A204.1 (cell line): ENCODE data around the gene HPDL.
A peak's percentile ranks its signal among the peaks of the same experiment; 100 is the strongest.
"Not testable (repeated sequence)": the region's sequence is repeated elsewhere in the genome, so short reads cannot be mapped to it uniquely, and the experiment has no call there.

Source experiments
- FAIRE-seq: peaks from 2 replicates; lab custom pipeline; 2012; peaks lifted over from hg19 to GRCh38; lab: Jason Lieb, UNC

HPDL gene

DNA sequence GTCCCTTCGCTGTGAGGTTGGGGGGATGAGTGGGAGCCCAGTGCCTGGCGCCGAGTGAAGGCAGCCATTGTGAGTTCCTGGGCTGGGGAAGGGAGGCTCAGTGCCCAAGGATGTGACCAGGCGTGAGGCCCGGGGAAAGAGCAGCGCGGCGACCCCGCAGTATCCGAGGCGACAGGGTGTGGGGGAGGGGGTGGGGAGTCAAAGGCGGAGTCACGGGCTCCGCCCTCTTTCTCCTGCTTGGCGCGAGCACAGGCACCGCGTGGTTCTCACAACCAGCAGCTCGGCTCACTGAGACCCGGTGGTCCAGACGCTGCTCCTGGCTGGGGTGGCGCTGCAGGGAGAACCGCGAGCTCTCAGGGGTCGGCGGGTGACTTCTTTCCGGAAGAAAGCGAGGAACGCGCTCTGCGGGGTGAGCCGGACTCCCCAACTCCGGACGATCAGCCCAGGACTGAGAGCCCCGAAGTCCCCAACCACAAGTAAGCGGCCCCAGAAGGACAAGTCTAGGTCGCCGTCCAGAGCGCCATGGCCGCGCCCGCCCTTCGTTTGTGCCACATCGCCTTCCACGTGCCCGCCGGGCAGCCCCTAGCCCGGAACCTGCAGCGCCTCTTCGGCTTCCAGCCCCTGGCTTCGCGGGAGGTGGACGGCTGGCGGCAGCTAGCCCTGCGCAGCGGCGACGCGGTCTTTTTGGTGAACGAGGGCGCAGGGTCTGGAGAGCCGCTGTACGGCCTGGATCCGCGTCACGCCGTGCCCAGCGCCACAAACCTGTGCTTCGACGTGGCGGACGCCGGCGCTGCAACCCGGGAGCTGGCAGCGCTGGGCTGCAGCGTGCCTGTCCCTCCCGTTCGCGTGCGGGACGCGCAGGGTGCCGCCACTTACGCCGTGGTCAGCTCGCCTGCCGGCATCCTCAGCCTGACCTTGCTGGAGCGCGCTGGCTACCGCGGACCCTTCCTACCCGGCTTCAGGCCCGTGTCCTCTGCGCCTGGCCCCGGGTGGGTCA is at the start of gene HPDL:
Gene HPDL (plus strand): TSS at position 269 of the 997 bp plus-strand sequence. CDS start 254 bp downstream, at position 523.
- no peak for FAIRE-seq

- no peak for FAIRE-seq
Observed at GRCh38 chr1:45282351-45282750, 44.3 kb upstream of the HPDL start.

- not testable (repeated sequence) for FAIRE-seq
Observed at GRCh38 chr1:45284858-45285257, 41.8 kb upstream of the HPDL start.

DNA sequence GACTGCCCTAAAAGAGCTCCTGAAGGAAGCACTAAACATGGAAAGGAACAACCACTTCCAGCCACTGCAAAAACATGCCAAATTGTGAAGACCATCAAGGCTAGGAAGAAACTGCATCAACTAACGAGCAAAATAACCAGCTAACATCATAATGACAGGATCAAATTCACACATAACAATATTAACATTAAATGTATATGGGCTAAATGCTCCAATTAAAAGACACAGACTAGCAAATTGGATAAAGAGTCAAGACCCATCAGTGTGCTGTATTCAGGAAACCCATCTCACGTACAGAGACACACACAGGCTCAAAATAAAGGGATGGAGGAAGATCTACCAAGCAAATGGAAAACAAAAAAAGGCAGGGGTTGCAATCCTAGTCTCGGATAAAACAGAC is 40.2 kb upstream of the HPDL start:
- FAIRE-seq = not testable (repeated sequence)

GRCh38 chr1:45291002-45291401 is 35.7 kb upstream of the HPDL start:
- FAIRE-seq = not testable (repeated sequence)

- no peak for FAIRE-seq
Observed at GRCh38 chr1:45291716-45292115, 35.0 kb upstream of the HPDL start.

DNA sequence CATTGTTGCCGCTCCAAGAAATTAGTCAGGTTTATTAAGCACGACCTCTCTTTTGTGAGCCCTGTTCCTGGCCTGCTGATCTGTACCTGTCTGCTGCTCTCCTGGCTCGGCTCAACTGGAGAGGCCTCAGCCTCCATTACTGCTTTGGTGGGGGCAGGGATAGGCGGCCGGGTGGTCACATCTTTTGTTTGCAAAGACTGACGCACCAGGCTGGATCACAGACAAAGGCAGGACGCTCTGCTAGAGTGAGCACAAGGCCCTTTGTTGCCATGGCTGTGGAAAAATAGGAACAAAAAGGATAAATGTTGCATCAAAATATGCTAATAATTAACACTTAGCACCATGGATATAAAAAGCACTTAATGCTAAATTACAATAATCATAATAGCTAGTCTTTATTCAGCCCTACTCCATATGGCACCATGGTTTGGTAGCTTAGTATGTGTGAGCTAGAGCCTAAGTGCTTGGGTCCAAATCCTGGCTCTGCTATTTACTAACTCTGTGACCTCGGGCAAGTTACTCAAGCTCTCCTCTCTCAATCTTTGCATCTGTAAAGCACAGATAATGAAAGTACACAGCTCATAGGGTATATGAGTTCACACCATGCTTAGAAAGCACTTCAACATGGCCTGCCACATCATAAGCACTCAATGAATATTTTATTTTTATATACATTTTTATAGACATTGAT is 28.9 kb upstream of the HPDL start:
- FAIRE-seq = no peak

GRCh38 chr1:45299296-45299695 is 27.4 kb upstream of the HPDL start:
- no peak for FAIRE-seq

- peak; percentile 93 for FAIRE-seq
Observed at GRCh38 chr1:45299981-45300668, 26.6 kb upstream of the HPDL start.

- no peak for FAIRE-seq
Observed at GRCh38 chr1:45300669-45300997, 26.1 kb upstream of the HPDL start.

- FAIRE-seq = no peak
Observed at GRCh38 chr1:45302505-45303150, 24.1 kb upstream of the HPDL start.

DNA sequence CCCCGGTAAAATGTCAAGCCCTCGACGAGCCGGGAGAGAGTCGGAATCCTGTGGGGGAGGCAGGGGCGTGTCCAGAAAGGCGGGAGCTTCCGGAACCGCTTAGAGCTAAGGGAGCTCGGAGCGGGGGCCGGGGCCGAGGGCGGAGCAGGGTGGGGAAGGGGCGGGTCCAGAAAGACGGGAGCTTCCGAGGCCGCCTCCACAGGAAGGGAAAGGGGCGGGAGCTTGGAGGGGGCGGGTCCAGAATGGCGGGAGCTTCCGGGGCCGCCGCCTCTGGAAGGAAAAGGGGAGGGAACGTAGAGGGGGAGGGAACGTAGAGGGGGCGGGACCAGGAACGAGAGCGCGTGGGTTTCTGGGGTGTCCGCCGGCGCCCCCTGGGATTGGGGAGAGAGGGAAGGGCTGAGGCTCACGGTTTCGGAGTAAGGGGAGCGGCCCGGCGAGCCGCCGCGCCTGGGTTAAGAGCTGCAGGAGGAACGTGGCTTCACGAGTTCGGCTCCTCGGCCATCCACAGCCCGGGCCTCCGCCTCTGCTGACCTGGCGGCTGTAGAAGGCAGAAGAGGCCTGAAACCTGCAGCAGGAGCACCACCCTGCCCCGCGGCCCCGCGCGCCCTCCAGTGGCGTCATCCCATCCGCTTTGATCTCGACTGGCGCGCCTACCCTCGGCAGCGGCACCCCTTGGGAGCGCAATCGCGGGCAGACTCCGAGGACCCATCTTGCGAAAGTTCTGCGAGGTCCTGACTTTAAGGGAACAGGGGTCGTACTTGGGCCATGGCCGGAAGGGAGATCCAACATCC is 23.0 kb upstream of the HPDL start:
- peak; percentile 52 for FAIRE-seq

GRCh38 chr1:45304311-45305081 is 22.2 kb upstream of the HPDL start:
- no peak for FAIRE-seq

- FAIRE-seq = no peak
Observed at GRCh38 chr1:45305231-45305630, 21.5 kb upstream of the HPDL start.

DNA sequence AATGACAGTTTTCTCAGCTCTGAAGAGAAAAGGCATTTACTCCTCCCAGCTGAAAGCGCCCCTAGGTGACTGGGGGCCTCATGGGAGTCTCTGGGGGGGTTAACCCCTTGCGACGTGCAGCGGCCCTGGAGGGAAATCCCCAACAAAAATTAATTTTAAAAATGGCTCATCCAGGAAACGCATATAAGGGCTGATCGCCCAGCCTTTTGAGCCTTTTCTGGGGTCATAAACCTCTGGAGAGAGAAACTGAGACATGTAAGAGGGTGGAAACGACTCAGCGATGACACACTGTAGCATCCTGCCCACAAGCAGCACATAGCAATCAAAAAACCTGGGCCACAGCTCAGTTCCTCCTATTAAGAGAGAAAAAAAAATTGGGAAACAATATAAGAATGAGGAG is 20.4 kb upstream of the HPDL start:
- no peak for FAIRE-seq

GRCh38 chr1:45306905-45307304 is 19.8 kb upstream of the HPDL start:
- FAIRE-seq = no peak

- peak; percentile 72 for FAIRE-seq
Observed at GRCh38 chr1:45314266-45314665, 12.4 kb upstream of the HPDL start.

- no peak for FAIRE-seq
Observed at GRCh38 chr1:45317166-45317565, 9.5 kb upstream of the HPDL start.

- FAIRE-seq = no peak
Observed at GRCh38 chr1:45319761-45320160, 6.9 kb upstream of the HPDL start.

GRCh38 chr1:45321444-45321843 is 5.3 kb upstream of the HPDL start:
- no peak for FAIRE-seq
